D721Med (cell line): ENCODE measurements around the gene LSS.
A peak's percentile ranks its signal among the peaks of the same experiment; 100 is the strongest.

Source experiments
- DNase-seq: peaks from one replicate; pipeline ENCODE4 v3.0.0; 2011; ENCODE audit warnings: low spot score; ENCODE audit not compliant: insufficient read length
- FAIRE-seq: peaks from 2 replicates; lab custom pipeline; 2011; peaks lifted over from hg19 to GRCh38; lab: Jason Lieb, UNC
- CTCF ChIP-seq: IDR thresholded peaks from 2 replicates; pipeline ENCODE4 v1.5.1; 2012; ENCODE audit warnings: mild to moderate bottlenecking, control low read depth; ENCODE audit not compliant: insufficient read depth; ENCODE audit errors: missing control alignments

LSS gene

DNA sequence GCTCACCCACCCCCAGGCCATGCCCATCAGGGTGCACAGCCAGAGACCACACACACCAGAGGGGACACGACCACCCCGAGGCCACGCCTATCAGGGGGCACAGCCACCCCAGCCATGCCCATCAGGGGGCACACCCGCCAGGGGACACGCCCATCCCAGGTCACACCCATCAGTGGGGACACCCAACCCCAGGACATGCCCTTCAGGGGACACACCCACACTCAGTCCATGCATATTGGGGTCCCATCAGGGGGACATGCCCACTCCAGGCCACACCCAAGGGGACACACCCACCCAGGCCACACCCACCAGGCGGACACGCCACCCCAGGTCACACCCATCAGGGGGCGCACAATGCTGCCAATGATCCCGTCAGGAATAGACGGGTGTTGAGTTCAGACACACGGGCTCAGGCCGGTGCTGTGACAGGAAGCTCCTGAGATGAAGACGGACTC is 36.1 kb upstream of the LSS start:
- no peak for FAIRE-seq
- TF ChIP-seq CTCF: peak; percentile 1
- DNase-seq: no peak

DNA sequence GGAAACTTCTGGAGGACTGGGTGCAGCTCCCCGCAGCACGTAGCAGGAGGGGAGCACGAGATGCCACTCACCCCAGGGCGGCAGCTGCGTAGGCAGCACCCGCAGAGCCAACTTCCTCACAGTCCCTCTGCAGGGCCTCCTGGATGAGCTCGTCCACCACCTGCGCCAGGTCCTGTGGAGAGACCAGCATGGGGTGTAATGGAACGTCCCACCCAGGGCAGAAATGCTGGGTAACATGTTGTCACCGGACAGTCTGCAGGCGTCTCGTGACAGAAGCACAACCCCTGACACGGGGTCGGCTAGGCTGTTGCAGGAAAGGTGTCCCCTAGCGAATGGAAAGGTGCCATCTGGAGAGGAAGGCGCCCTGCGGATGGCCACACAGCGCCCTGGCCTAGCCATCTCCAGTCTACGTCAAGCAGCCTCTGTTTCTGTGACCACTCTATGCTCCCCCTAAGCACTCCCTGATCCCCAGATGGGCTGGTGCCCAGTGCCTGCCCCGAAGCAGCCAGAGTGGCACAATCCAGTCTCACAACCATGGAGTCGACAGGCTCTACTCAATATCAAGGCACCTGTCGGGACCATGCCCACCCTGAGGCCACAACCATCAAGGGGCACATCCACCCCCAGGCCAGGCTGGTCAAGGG is 35.6 kb upstream of the LSS start:
- no peak for TF ChIP-seq CTCF
- DNase-seq: no peak
- no peak for FAIRE-seq

- TF ChIP-seq CTCF: no peak
- DNase-seq (no peak), FAIRE-seq (no peak)
Observed at GRCh38 chr21:46256501-46256994, 28.0 kb upstream of the LSS start.

DNA sequence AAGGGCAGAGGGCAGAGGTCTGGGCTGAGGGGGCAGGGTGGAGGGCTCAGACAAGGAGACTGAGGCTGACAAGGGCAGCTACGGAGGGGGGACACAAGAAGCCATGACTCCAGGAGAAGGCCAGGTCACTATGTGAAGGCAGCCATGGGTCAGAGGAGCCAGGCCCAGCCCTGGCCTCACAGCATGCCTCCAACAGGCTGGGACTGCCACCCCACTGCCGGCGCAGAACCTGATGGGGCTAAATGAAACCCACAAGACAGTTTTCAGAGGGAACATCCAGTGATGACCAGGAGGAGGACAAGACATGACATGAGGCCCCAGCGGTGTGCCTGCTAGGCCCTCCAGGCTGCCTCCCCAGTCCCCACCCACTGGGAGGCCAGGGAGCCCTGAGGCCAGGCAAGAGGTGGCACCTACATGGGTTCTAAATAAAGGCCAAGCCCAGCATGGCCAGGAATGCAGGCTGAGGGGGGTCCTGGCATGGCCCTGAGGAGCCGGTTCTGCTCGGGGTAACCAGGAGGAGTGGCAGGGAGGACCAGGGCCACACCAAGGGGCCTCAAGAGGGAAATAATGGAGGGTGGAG is 27.3 kb upstream of the LSS start:
- no peak for FAIRE-seq
- no peak for DNase-seq
- no peak for TF ChIP-seq CTCF

- no peak for DNase-seq
- no peak for TF ChIP-seq CTCF
- FAIRE-seq: no peak
Observed at GRCh38 chr21:46255166-46255565, 26.6 kb upstream of the LSS start.

- TF ChIP-seq CTCF: no peak
- FAIRE-seq (no peak), DNase-seq (no peak)
Observed at GRCh38 chr21:46254208-46254975, 25.8 kb upstream of the LSS start.
